ENCODE data around the gene RCL1.

The RCL1 gene

DNA sequence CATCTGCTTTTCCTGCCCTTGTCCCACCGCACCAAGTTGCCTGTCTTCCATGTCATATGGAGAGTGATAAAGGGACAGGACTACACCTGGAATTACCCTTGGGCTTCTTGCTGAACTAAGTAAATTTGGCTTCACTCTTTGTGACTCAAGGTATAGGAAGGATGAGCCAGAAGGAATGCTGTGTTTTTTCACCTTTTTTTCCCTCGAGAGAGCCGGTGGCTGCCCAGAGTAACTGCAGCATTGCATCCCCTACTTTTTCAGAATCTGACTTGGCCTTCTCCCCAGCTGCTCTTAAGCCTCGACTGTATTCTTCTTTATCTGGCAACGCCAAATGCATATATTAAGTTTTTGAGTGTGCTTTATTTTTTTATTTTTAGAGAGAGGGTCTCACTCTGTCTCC lies 38.4 kb downstream of the RCL1 start:
- no peak for DNase-seq (ENCODE audit: low spot score)
- H3K27ac ChIP-seq (replicated peaks; ENCODE audit: low read length) = no peak overlapping the region
- no peak overlapping the region for H2BK5ac ChIP-seq (ENCODE audit: low read length)
- H4K91ac ChIP-seq (ENCODE audit: low read depth, low read length, poor library complexity) = no peak overlapping the region
- no peak overlapping the region for H2AFZ ChIP-seq (ENCODE audit: low read length)
- H3K4me1 ChIP-seq (ENCODE audit: control insufficient read depth in 2 of 2, insufficient read depth in 1 of 2, low read depth in 1 of 2, low read length in 2 of 2) = no peaks in the 10 kb centered on the region
- no peak overlapping the region for H3K18ac ChIP-seq (ENCODE audit: low read length)
- H3K14ac ChIP-seq (ENCODE audit: low read length) = no peak overlapping the region
- H3K79me1 ChIP-seq (ENCODE audit: low read depth, low read length) = no peaks in the 10 kb centered on the region
- H2BK120ac ChIP-seq (ENCODE audit: low read depth, low read length) = no peak overlapping the region
- H3K36me3 ChIP-seq (replicated peaks in 1 of 2; ENCODE audit: control insufficient read depth in 2 of 2, insufficient read depth in 2 of 2, low read length in 2 of 2) = peaks cover 0 to 35% of the 10 kb centered on the region in 2 donors
- H3K23ac ChIP-seq (ENCODE audit: low read depth, low read length, poor library complexity) = no peak overlapping the region
- H3K4ac ChIP-seq (ENCODE audit: low read length) = no peak overlapping the region
- no peak overlapping the region for H3K4me3 ChIP-seq (ENCODE audit: low read length in 2 of 2)
- H2AK5ac ChIP-seq (ENCODE audit: low read depth, low read length) = no peak overlapping the region
- no peaks in the 10 kb centered on the region for H3K27me3 ChIP-seq (ENCODE audit: control insufficient read depth in 3 of 3, insufficient read depth in 3 of 3, low read depth in 1 of 3, low read length in 3 of 3)
- no peak overlapping the region for H2BK15ac ChIP-seq (ENCODE audit: low read length)
- WGBS, 2 donors (ENCODE audit: extremely low coverage in 2 of 2, insufficient read length in 2 of 2, insufficient replicate concordance in 1 of 2) = no CpG with 5 or more reads among the region's 5 CpGs
- no peak overlapping the region for H3K4me2 ChIP-seq (ENCODE audit: insufficient read depth, low read length, poor library complexity, severe bottlenecking)
- no peak overlapping the region for H2BK12ac ChIP-seq (ENCODE audit: low read length)
- no peaks in the 10 kb centered on the region for H3K9me3 ChIP-seq (replicated peaks in 1 of 2; ENCODE audit: control insufficient read depth in 2 of 2, insufficient read depth in 1 of 2, low read depth in 1 of 2, low read length in 2 of 2)
- no peak overlapping the region for H4K8ac ChIP-seq (ENCODE audit: low read depth, low read length)
- H3K9ac ChIP-seq (ENCODE audit: low read depth, low read length, poor library complexity) = no peak overlapping the region

DNA sequence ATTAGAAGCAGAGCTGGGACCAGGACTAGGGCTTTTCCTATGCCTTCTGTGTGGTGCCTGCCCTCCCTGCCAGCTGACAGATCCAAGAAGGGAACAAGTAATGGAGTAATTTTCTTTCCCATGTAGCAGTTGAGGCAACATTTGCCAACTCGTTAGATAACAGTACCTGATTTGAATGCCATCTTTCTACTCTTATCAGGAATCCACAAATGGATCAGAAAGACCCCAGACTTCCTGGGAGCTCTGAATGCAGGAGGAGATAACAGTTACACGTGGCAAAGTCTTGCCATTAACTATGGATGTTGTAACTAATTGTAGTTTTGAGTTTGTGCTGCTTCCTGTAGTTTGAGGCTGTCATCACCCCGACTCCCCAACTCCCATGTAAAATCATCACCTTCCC lies 39.2 kb downstream of the RCL1 start:
- H2AK5ac ChIP-seq (ENCODE audit: low read depth, low read length) = no peak overlapping the region
- H3K4me3 ChIP-seq (ENCODE audit: low read length in 2 of 2) = no peak overlapping the region
- no peak overlapping the region for H3K9ac ChIP-seq (ENCODE audit: low read depth, low read length, poor library complexity)
- H3K36me3 ChIP-seq (replicated peaks in 1 of 2; ENCODE audit: control insufficient read depth in 2 of 2, insufficient read depth in 2 of 2, low read length in 2 of 2) = peaks cover 0 to 30% of the 10 kb centered on the region in 2 donors
- WGBS, 2 donors (ENCODE audit: extremely low coverage in 2 of 2, insufficient read length in 2 of 2, insufficient replicate concordance in 1 of 2) = no CpG with 5 or more reads among the region's 3 CpGs
- H2BK15ac ChIP-seq (ENCODE audit: low read length) = no peak overlapping the region
- no peak overlapping the region for H4K91ac ChIP-seq (ENCODE audit: low read depth, low read length, poor library complexity)
- no peak overlapping the region for H4K8ac ChIP-seq (ENCODE audit: low read depth, low read length)
- DNase-seq (ENCODE audit: low spot score) = no peak
- H2BK12ac ChIP-seq (ENCODE audit: low read length) = no peak overlapping the region
- no peak overlapping the region for H2AFZ ChIP-seq (ENCODE audit: low read length)
- H3K27me3 ChIP-seq (ENCODE audit: control insufficient read depth in 3 of 3, insufficient read depth in 3 of 3, low read depth in 1 of 3, low read length in 3 of 3) = no peaks in the 10 kb centered on the region
- H2BK120ac ChIP-seq (ENCODE audit: low read depth, low read length) = no peak overlapping the region
- H3K4me2 ChIP-seq (ENCODE audit: insufficient read depth, low read length, poor library complexity, severe bottlenecking) = no peak overlapping the region
- no peak overlapping the region for H3K27ac ChIP-seq (replicated peaks; ENCODE audit: low read length)
- H3K9me3 ChIP-seq (replicated peaks in 1 of 2; ENCODE audit: control insufficient read depth in 2 of 2, insufficient read depth in 1 of 2, low read depth in 1 of 2, low read length in 2 of 2) = no peaks in the 10 kb centered on the region
- H3K14ac ChIP-seq (ENCODE audit: low read length) = no peak overlapping the region
- no peak overlapping the region for H3K4ac ChIP-seq (ENCODE audit: low read length)
- H2BK5ac ChIP-seq (ENCODE audit: low read length) = no peak overlapping the region
- no peaks in the 10 kb centered on the region for H3K79me1 ChIP-seq (ENCODE audit: low read depth, low read length)
- H3K4me1 ChIP-seq (ENCODE audit: control insufficient read depth in 2 of 2, insufficient read depth in 1 of 2, low read depth in 1 of 2, low read length in 2 of 2) = no peaks in the 10 kb centered on the region
- H3K18ac ChIP-seq (ENCODE audit: low read length) = no peak overlapping the region
- no peak overlapping the region for H3K23ac ChIP-seq (ENCODE audit: low read depth, low read length, poor library complexity)

GRCh38 chr9:4832786-4833579 lies 40.2 kb downstream of the RCL1 start:
- no peaks in the 10 kb centered on the region for H3K79me1 ChIP-seq (ENCODE audit: low read depth, low read length)
- no peak overlapping the region for H2BK12ac ChIP-seq (ENCODE audit: low read length)
- H2AK5ac ChIP-seq (ENCODE audit: low read depth, low read length) = no peak overlapping the region
- no peak overlapping the region for H3K14ac ChIP-seq (ENCODE audit: low read length)
- no peaks in the 10 kb centered on the region for H3K9me3 ChIP-seq (replicated peaks in 1 of 2; ENCODE audit: control insufficient read depth in 2 of 2, insufficient read depth in 1 of 2, low read depth in 1 of 2, low read length in 2 of 2)
- no peak overlapping the region for H3K23ac ChIP-seq (ENCODE audit: low read depth, low read length, poor library complexity)
- H3K18ac ChIP-seq (ENCODE audit: low read length) = no peak overlapping the region
- H3K4me1 ChIP-seq (ENCODE audit: control insufficient read depth in 2 of 2, insufficient read depth in 1 of 2, low read depth in 1 of 2, low read length in 2 of 2) = peaks cover 0 to 1% of the 10 kb centered on the region in 2 donors
- no peak overlapping the region for H2AFZ ChIP-seq (ENCODE audit: low read length)
- WGBS, 2 donors (ENCODE audit: extremely low coverage in 2 of 2, insufficient read length in 2 of 2, insufficient replicate concordance in 1 of 2) = no CpG with 5 or more reads among the region's 7 CpGs
- no peak overlapping the region for H3K4me2 ChIP-seq (ENCODE audit: insufficient read depth, low read length, poor library complexity, severe bottlenecking)
- no peak overlapping the region for H2BK120ac ChIP-seq (ENCODE audit: low read depth, low read length)
- no peak overlapping the region for H3K4me3 ChIP-seq (ENCODE audit: low read length in 2 of 2)
- H3K27ac ChIP-seq (replicated peaks; ENCODE audit: low read length) = no peak overlapping the region
- no peaks in the 10 kb centered on the region for H3K27me3 ChIP-seq (ENCODE audit: control insufficient read depth in 3 of 3, insufficient read depth in 3 of 3, low read depth in 1 of 3, low read length in 3 of 3)
- H2BK5ac ChIP-seq (ENCODE audit: low read length) = no peak overlapping the region
- H3K4ac ChIP-seq (ENCODE audit: low read length) = no peak overlapping the region
- H2BK15ac ChIP-seq (ENCODE audit: low read length) = no peak overlapping the region
- H3K9ac ChIP-seq (ENCODE audit: low read depth, low read length, poor library complexity) = no peak overlapping the region
- H4K8ac ChIP-seq (ENCODE audit: low read depth, low read length) = no peak overlapping the region
- DNase-seq (ENCODE audit: low spot score) = no peak
- H4K91ac ChIP-seq (ENCODE audit: low read depth, low read length, poor library complexity) = no peak overlapping the region
- H3K36me3 ChIP-seq (replicated peaks in 1 of 2; ENCODE audit: control insufficient read depth in 2 of 2, insufficient read depth in 2 of 2, low read length in 2 of 2) = peaks cover 0 to 25% of the 10 kb centered on the region in 2 donors

DNA sequence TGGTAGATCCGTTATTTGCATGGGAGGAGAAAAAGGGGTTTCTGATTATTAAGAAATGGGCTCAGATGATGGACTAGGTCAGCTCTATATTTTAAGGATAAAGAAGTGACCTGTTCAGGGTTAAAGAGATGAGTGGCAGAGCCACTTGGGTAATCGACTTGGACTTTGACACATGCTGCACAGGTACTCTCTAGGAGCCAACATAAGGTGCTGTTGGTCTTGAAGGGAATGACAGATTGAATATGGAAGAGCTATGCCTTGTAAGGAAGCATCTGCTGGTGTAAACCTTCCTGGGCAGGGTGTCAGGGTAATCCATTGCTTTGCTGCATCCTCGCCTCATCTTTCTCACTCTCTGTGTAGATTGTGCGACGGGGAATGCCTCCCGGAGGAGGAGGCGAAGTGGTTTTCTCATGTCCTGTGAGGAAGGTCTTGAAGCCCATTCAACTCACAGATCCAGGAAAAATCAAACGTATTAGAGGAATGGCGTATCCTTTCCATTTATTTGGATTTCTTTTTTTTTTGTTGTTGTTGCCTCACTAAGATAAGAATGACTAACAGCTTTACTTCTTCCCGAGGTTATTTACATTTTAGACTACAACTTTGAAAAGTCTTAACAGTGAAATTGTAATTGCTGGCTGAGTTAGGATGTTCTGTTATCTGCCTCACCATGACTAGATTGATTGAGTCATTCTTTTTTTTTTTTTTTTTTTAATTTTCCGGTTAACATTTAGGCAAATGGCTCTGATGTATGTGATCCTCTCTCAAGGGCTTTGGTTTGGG lies 41.2 kb downstream of the RCL1 start:
- Histone ChIP-seq H2BK12ac (ENCODE audit: low read length) (no peak overlapping the region), H3K23ac (ENCODE audit: low read depth, low read length, poor library complexity) (no peak overlapping the region), H3K9me3 (replicated peaks in 1 of 2; ENCODE audit: control insufficient read depth in 2 of 2, insufficient read depth in 1 of 2, low read depth in 1 of 2, low read length in 2 of 2) (no peaks in the 10 kb centered on the region), H4K8ac (ENCODE audit: low read depth, low read length) (no peak overlapping the region), H3K4me3 (ENCODE audit: low read length in 2 of 2) (no peak overlapping the region), H3K27ac (replicated peaks; ENCODE audit: low read length) (no peak overlapping the region), H3K4ac (ENCODE audit: low read length) (no peak overlapping the region), H2BK120ac (ENCODE audit: low read depth, low read length) (no peak overlapping the region), H2AK5ac (ENCODE audit: low read depth, low read length) (no peak overlapping the region), H2BK15ac (ENCODE audit: low read length) (no peak overlapping the region), H2BK5ac (ENCODE audit: low read length) (no peak overlapping the region), H3K18ac (ENCODE audit: low read length) (no peak overlapping the region), H3K36me3 (replicated peaks in 1 of 2; ENCODE audit: control insufficient read depth in 2 of 2, insufficient read depth in 2 of 2, low read length in 2 of 2) (peaks cover 0 to 25% of the 10 kb centered on the region in 2 donors), H3K27me3 (ENCODE audit: control insufficient read depth in 3 of 3, insufficient read depth in 3 of 3, low read depth in 1 of 3, low read length in 3 of 3) (no peaks in the 10 kb centered on the region), H3K4me2 (ENCODE audit: insufficient read depth, low read length, poor library complexity, severe bottlenecking) (no peak overlapping the region), H2AFZ (ENCODE audit: low read length) (no peak overlapping the region), H3K79me1 (ENCODE audit: low read depth, low read length) (no peaks in the 10 kb centered on the region), H3K9ac (ENCODE audit: low read depth, low read length, poor library complexity) (no peak overlapping the region), H4K91ac (ENCODE audit: low read depth, low read length, poor library complexity) (no peak overlapping the region), H3K14ac (ENCODE audit: low read length) (no peak overlapping the region), H3K4me1 (ENCODE audit: control insufficient read depth in 2 of 2, insufficient read depth in 1 of 2, low read depth in 1 of 2, low read length in 2 of 2) (peaks cover 0 to 1% of the 10 kb centered on the region in 2 donors)
- no peak for DNase-seq (ENCODE audit: low spot score)
- no CpG with 5 or more reads among the region's 11 CpGs for WGBS, 2 donors (ENCODE audit: extremely low coverage in 2 of 2, insufficient read length in 2 of 2, insufficient replicate concordance in 1 of 2)

Measured in neuronal stem cell (in vitro differentiated cells).